Smooth muscle cell of the pulmonary artery (primary cell): Measurements from ENCODE around the gene GREB1. TPM values are rescaled to one million over a fixed set of nuclear protein-coding genes. Genes with fewer than 3 reads are reported as not detected.

Experiments used
- total RNA-seq: library from RNA; depleted of rRNA; stranded (reverse); fragments of >200 nt; gene quantifications from 2 replicates; pipeline ENCODE4 v1.2.3, GENCODE V29; 2014

The GREB1 gene
- total RNA-seq = 0.17 and 0.52 TPM in 2 replicates

GRCh38 chr2:11533278-11534070 lies at the start of gene GREB1:
TSS of gene GREB1 (plus strand) at chr2:11534045. CDS start at chr2:11556615, 22,570 bp downstream.

GRCh38 chr2:11669454-11670291 lies 135.8 kb downstream of the GREB1 start, which contains the start of gene NTSR2:
TSS of gene NTSR2 (minus strand) at chr2:11670195. CDS start at chr2:11670129, 66 bp downstream.

Other genes starting within 250 kb of the GREB1 start
- 31.4 and 47.0 TPM in 2 replicates for gene ROCK2, start 189.4 kb upstream of the GREB1 start, total RNA-seq
- gene E2F6, start 67.9 kb upstream of the GREB1 start, total RNA-seq = 8.5 and 10.1 TPM in 2 replicates
- gene NTSR2, start 136.2 kb downstream of the GREB1 start, total RNA-seq = not detected in 2 replicates
- 37.4 and 53.6 TPM in 2 replicates for gene LPIN1, start 212.6 kb downstream of the GREB1 start, total RNA-seq